Bronchus fibroblast of lung (primary cell): ENCODE results near the gene NOL7. TPM values are rescaled to one million over a fixed set of nuclear protein-coding genes. Genes with fewer than 3 reads are reported as not detected.

Experiments used
- total RNA-seq: library from RNA; depleted of rRNA; stranded (reverse); fragments of >200 nt; gene quantifications from 2 replicates; pipeline ENCODE4 v1.2.3, GENCODE V29; 2015

The NOL7 gene
- total RNA-seq, result 65.1 and 111 TPM in 2 replicates

GRCh38 chr6:13614926-13615791 lies at the start of gene NOL7:
NOL7 (plus strand) TSS chr6:13615335; CDS start chr6:13615359, 24 bp downstream.

GRCh38 chr6:13574571-13575376 lies 40.4 kb upstream of the NOL7 start, which contains the start of gene SIRT5:
SIRT5 (plus strand) TSS chr6:13574601; CDS start chr6:13584111, 9,510 bp downstream.

Other genes with a start within 250 kb of the NOL7 start
- 2.2 and 2.7 TPM in 2 replicates for gene GFOD1, start 127.7 kb upstream of the NOL7 start, total RNA-seq
- 5.1 and 5.5 TPM in 2 replicates for gene SIRT5, start 40.7 kb upstream of the NOL7 start, total RNA-seq
- 14.6 and 16.6 TPM in 2 replicates for gene RANBP9, start 96.5 kb downstream of the NOL7 start, total RNA-seq
- 8.2 and 9.6 TPM in 2 replicates for gene MCUR1, start 199.2 kb downstream of the NOL7 start, total RNA-seq